Fibroblast of villous mesenchyme (primary cell): Measurements from ENCODE around the gene CDK11B. TPM values are rescaled to one million over a fixed set of nuclear protein-coding genes. Genes with fewer than 3 reads are reported as not detected.

Source experiments
- DNase-seq: peaks from one replicate; pipeline ENCODE4 v3.0.0-alpha.2; 2010; ENCODE audit warnings: low read depth
- H3K4me3 ChIP-seq: 2 replicates; pipeline ENCODE4 v1.5.1; 2011; ENCODE audit warnings: low read depth, mild to moderate bottlenecking, low read length
- total RNA-seq: library from RNA; depleted of rRNA; stranded (reverse); fragments of >200 nt; gene quantifications from 2 replicates; pipeline ENCODE4 v1.2.3, GENCODE V29; 2012
- TF ChIP-seq, protein P1 (sequence below): IDR thresholded peaks from 2 replicates; pipeline ENCODE4 v1.5.1; 2012; ENCODE audit warnings: low read depth, mild to moderate bottlenecking, low read length; ENCODE audit not compliant: insufficient read depth

CDK11B gene
- total RNA-seq, 1 donor: 6.0 TPM

- no peak overlapping the region for H3K4me3 ChIP-seq
- no peak for DNase-seq
- TF ChIP-seq, protein P1, sequence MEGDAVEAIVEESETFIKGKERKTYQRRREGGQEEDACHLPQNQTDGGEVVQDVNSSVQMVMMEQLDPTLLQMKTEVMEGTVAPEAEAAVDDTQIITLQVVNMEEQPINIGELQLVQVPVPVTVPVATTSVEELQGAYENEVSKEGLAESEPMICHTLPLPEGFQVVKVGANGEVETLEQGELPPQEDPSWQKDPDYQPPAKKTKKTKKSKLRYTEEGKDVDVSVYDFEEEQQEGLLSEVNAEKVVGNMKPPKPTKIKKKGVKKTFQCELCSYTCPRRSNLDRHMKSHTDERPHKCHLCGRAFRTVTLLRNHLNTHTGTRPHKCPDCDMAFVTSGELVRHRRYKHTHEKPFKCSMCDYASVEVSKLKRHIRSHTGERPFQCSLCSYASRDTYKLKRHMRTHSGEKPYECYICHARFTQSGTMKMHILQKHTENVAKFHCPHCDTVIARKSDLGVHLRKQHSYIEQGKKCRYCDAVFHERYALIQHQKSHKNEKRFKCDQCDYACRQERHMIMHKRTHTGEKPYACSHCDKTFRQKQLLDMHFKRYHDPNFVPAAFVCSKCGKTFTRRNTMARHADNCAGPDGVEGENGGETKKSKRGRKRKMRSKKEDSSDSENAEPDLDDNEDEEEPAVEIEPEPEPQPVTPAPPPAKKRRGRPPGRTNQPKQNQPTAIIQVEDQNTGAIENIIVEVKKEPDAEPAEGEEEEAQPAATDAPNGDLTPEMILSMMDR: no peak
Measured at GRCh38 chr1:1626207-1627141, 32.3 kb downstream of the CDK11B start.

DNA sequence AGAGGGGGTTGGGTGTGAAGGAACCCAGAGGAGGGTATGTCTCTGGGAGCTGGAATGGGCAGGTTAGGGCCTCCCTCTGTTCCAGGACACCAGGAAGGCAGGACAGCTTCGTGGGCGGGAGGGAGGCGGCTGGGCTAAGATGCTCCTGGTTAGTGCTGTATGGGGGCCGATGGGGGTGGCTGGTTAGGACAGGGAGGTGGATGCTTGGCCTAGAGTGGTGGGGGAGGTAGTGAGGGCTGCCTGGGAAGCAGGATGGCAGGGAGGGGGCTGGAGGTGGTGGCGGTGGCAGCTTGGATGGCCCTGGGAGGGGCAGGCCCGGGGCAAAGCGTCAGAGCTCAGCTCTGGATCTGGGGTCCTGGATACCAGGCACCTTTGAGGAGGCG is 33.0 kb downstream of the CDK11B start:
- H3K4me3 ChIP-seq: no peak overlapping the region
- DNase-seq: no peak
- TF ChIP-seq, protein P1: no peak

DNA sequence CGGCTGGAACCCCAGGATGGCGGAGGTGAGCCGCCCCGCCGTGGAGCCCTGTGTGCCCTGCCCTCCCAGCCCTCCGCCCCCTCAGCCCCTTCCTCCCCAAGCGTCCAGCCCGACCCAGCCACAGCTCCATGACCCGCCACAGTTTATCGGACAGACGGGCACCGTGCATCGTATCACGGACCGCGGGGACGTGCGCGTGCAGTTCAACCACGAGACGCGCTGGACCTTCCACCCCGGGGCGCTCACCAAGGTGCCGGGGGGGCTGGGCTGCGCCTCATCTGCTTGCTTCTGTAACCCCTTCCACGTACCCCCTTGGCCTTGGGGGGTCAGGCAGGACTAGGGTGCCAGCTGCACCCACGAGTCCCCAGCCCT is 33.4 kb downstream of the CDK11B start:
- no peak overlapping the region for H3K4me3 ChIP-seq
- no peak for DNase-seq
- TF ChIP-seq, protein P1: no peak

DNA sequence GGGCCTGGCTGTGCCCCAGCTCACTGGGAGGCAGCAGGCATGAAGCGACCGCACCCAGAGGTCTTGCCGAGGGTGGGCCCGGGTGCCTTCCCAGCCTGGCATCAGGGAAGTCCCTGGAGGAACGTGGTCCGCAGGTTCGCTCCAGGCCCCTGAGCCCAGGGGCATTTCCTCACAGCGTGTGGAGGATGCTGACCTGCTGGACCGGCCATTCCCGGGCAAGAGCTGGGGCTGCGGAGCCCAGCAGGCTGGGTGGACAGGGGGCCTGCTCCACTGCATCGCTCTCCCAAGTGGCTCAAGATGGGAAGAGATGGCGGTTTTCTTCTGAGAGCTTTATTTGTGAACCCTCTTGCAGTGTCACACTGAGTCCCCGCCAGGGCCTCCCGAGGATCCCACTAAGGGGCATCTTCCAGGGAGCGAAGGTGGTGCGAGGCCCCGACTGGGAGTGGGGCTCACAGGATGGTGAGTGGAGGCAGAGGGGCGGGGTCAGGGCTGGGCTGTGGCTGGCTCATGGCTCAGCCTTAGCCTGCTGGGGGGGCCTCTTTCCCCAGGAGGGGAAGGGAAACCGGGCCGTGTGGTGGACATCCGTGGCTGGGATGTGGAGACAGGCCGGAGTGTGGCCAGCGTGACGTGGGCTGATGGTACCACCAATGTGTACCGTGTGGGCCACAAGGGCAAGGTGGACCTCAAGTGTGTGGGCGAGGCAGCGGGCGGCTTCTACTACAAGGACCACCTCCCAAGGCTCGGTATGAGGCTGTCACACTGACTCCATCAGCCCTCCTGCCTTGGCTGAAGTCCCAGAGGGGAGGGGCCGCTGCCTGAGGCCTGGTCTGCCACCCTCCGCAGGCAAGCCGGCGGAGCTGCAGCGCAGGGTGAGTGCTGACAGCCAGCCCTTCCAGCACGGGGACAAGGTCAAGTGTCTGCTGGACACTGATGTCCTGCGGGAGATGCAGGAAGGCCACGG is 34.1 kb downstream of the CDK11B start:
- DNase-seq: no peak

DNA sequence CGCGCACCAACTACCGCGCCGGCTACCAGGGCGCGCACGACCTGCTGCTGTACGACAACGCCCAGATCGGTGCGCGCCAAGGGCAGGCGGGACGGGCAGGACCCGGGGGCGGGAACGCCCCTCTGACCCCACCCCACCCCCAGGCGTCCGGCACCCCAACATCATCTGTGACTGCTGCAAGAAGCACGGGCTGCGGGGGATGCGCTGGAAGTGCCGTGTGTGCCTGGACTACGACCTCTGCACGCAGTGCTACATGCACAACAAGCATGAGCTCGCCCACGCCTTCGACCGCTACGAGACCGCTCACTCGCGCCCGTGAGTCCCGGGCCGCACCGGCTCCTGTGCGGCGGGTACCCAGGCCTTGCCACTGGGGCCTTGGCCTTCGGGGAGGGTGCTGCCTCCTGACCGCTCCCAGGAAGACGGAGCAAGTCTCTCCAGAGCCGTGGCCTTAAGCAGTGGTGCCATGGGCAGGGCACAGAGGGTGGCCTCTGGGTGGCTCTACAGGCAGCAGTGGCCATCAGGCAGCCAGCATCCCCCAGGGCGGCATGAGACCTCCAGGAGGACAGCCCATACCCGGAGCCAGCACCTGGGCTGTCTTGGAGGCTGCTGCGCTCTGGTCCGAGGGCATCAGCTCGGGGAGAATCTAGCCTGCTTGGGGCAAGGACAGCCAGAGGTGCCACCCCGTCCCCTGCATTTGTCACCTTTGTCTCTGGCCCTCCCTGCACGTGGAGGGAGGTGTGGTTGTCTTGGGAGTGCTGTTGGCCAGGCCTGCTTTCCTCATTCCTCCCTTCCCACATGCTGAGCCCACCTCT is 35.0 kb downstream of the CDK11B start:
- TF ChIP-seq, protein P1: no peak
- no peak for DNase-seq

More for the DNA sequence above, 34.1 kb downstream of the CDK11B start:
- TF ChIP-seq, protein P1: no peak
- no peak overlapping the region for H3K4me3 ChIP-seq

GRCh38 chr1:1623181-1623630 is 35.6 kb downstream of the CDK11B start:
- no peak overlapping the region for H3K4me3 ChIP-seq
- TF ChIP-seq, protein P1: no peak
- DNase-seq: no peak

More for the DNA sequence above, 35.0 kb downstream of the CDK11B start:
- no peak overlapping the region for H3K4me3 ChIP-seq
